K562 (cell line): ENCODE results near the gene TMTC4. TPM values are rescaled to one million over a fixed set of nuclear protein-coding genes. Genes with fewer than 3 reads are reported as not detected.

Experiments used
- ATAC-seq: fragments of 200-7000 bp; cut with Tn5 transposase; 3 replicates; pipeline ENCODE4 v1.9.1; 2020; ENCODE audit warnings: moderate library complexity
- BruUV-seq: library from RNA; stranded (reverse); fragments of 400-500 nt; replicated peaks from 2 replicates; lab custom pipeline; 2021; lab: Mats Ljungman, UMichigan
- CTCF ChIA-PET: fragments of 300-600 bp; formaldehyde crosslinking; extraction: SDS; loops from one replicate; lab custom pipeline; 2021; ENCODE audit warnings: low intra/inter-chr PET ratio; lab: Yijun Ruan, JAX
- POLR2A ChIA-PET: fragments of 300-600, 350-650 bp; sonication (Branson Sonifier 250); formaldehyde crosslinking; extraction: SDS; loops from one replicate; lab custom pipeline; 2021; ENCODE audit warnings: antibody characterized with exemption, inconsistent platforms; lab: Yijun Ruan, JAX
- DNase-seq, 4 experiments: peaks; one replicate each; pipeline versions ENCODE4 v3.0.0 to v3.0.0-alpha.2; 2011 to 2018; ENCODE audit warnings: low spot score in 3 of 4, mixed read lengths in 3 of 4; ENCODE audit errors: extremely low read depth in 1 of 4
- FAIRE-seq: peaks from 2 replicates; lab custom pipeline; 2011; peaks lifted over from hg19 to GRCh38; lab: Jason Lieb, UNC
- H2AFZ ChIP-seq: 2 replicates; pipeline ENCODE4 v1.6.0; 2011; ENCODE audit warnings: low read depth, low read length, control low read depth, inconsistent platforms
- H3K27ac ChIP-seq: fragments of 200-600 bp; 3 replicates; pipeline ENCODE4 v1.8.0; 2011; ENCODE audit warnings: low read depth, mild to moderate bottlenecking, control low read depth, inconsistent platforms, low read length, moderate library complexity, mixed read lengths; ENCODE audit errors: extremely low read depth
- H3K27me3 ChIP-seq, 2 experiments: fragments of 300-600 bp in 1 of 2; 2 replicates in 1 of 2; 3 replicates in 1 of 2; pipeline versions ENCODE4 v1.6.0 to v1.8.0; 2011; ENCODE audit warnings: inconsistent platforms in 2 of 2, low read length in 2 of 2, mild to moderate bottlenecking in 1 of 2, mixed read lengths in 1 of 2, moderate library complexity in 1 of 2; ENCODE audit not compliant: control insufficient read depth in 2 of 2, insufficient read depth in 2 of 2
- H3K36me3 ChIP-seq: fragments of 300-600 bp; 3 replicates; pipeline ENCODE4 v1.8.0; 2011; ENCODE audit warnings: mild to moderate bottlenecking, low read length, inconsistent platforms; ENCODE audit not compliant: control insufficient read depth, insufficient read depth
- H3K4me1 ChIP-seq, 2 experiments: fragments of 200-600 bp in 1 of 2; replicated peaks in 1 of 2; 2 replicates in 1 of 2; 3 replicates in 1 of 2; pipeline versions ENCODE4 v1.5.1 to v1.8.0; 2011; ENCODE audit warnings: inconsistent platforms in 2 of 2, low read length in 2 of 2, mild to moderate bottlenecking in 1 of 2, mixed read lengths in 1 of 2, moderate library complexity in 1 of 2; ENCODE audit not compliant: control insufficient read depth in 2 of 2, insufficient read depth in 2 of 2
- H3K4me2 ChIP-seq: 2 replicates; pipeline ENCODE4 v1.6.1; 2011; ENCODE audit warnings: low read length, control low read depth, inconsistent platforms, mixed read lengths; ENCODE audit not compliant: insufficient read depth
- H3K4me3 ChIP-seq: fragments of 200-600 bp; sonication (generic), shearing (Covaris generic); 2 replicates; pipeline ENCODE4 v1.5.1; 2016; ENCODE audit warnings: control low read depth, inconsistent platforms
- H3K79me2 ChIP-seq: fragments of 200-600 bp; 3 replicates; pipeline ENCODE4 v1.8.0; 2011; ENCODE audit warnings: low read length, inconsistent platforms; ENCODE audit not compliant: control insufficient read depth, insufficient read depth
- H3K9ac ChIP-seq, 2 experiments: 2 replicates each; pipeline versions ENCODE4 v1.6.0 to v1.6.1; 2011; ENCODE audit warnings: low read depth in 2 of 2, low read length in 2 of 2, control low read depth in 1 of 2, inconsistent platforms in 1 of 2, mild to moderate bottlenecking in 1 of 2, mixed read lengths in 1 of 2; ENCODE audit not compliant: insufficient read depth in 1 of 2
- H3K9me1 ChIP-seq: one replicate; pipeline ENCODE4 v1.6.0; 2011; ENCODE audit warnings: inconsistent platforms, mild to moderate bottlenecking, low read length, moderate library complexity; ENCODE audit not compliant: control insufficient read depth, insufficient read depth
- H3K9me3 ChIP-seq: replicated peaks from 2 replicates; pipeline ENCODE4 v1.5.1; 2011; ENCODE audit warnings: low read depth, low read length, inconsistent platforms; ENCODE audit not compliant: control insufficient read depth, insufficient read depth
- H4K20me1 ChIP-seq: replicated peaks from 2 replicates; pipeline ENCODE4 v1.6.1; 2011; ENCODE audit warnings: low read length, inconsistent platforms, mixed read lengths; ENCODE audit not compliant: control insufficient read depth, insufficient read depth
- BRF1 ChIP-seq: IDR thresholded peaks from 3 replicates; pipeline ENCODE4 v1.6.1; 2011; ENCODE audit warnings: borderline replicate concordance, mild to moderate bottlenecking; ENCODE audit not compliant: insufficient read length; ENCODE audit errors: extremely low read depth
- CBX2 ChIP-seq: fragments of 200-600 bp; sonication (generic); IDR thresholded peaks from one replicate; pipeline ENCODE4 v1.6.1; 2012; ENCODE audit warnings: mild to moderate bottlenecking, low read length, inconsistent platforms; ENCODE audit not compliant: insufficient read depth, poor library complexity, severe bottlenecking
- CC2D1A ChIP-seq: fragments of 450-650 bp; IDR thresholded peaks from 2 replicates; pipeline ENCODE4 v1.6.1; 2017; ENCODE audit warnings: mild to moderate bottlenecking
- ELF4 ChIP-seq: fragments of 450-650 bp; formaldehyde crosslinking; IDR thresholded peaks from 2 replicates; pipeline ENCODE4 v1.4.0; 2022; ENCODE audit warnings: missing genetic modification characterization
- EWSR1 ChIP-seq: fragments of 450-650 bp; IDR thresholded peaks from 2 replicates; pipeline ENCODE4 v1.6.1; 2018; ENCODE audit warnings: borderline replicate concordance, mild to moderate bottlenecking, low read depth, moderate library complexity; ENCODE audit not compliant: partially characterized antibody
- ZFP1 ChIP-seq: fragments of 450-650 bp; formaldehyde crosslinking; IDR thresholded peaks from 2 replicates; pipeline ENCODE4 v1.4.0; 2020; ENCODE audit warnings: mild to moderate bottlenecking, mixed read lengths
- ZKSCAN1 ChIP-seq: fragments of 150-350 bp; IDR thresholded peaks from 2 replicates; pipeline ENCODE4 v1.6.1; 2016; ENCODE audit warnings: low read depth, low read length
- ZNF133 ChIP-seq: fragments of 250-450 bp; sonication (Bioruptor Pico); IDR thresholded peaks from 2 replicates; pipeline ENCODE4 v1.4.0; 2020; ENCODE audit warnings: mild to moderate bottlenecking
- ZNF212 ChIP-seq: fragments of 450-650 bp; formaldehyde crosslinking; IDR thresholded peaks from 2 replicates; pipeline ENCODE4 v1.4.0; 2020; ENCODE audit warnings: mild to moderate bottlenecking
- ZNF77 ChIP-seq: fragments of 250-450 bp; sonication (Bioruptor Pico); IDR thresholded peaks from 2 replicates; pipeline ENCODE4 v1.5.0; 2020
- WGBS: fragments of 100-300 bp; shearing (Covaris generic); methylation state at CpG from one replicate; pipeline ENCODE4 v1.1.6; 2016; ENCODE audit warnings: low coverage, mixed read lengths; ENCODE audit not compliant: insufficient coverage; ENCODE audit errors: missing lambda C conversion rate; 5-methylcytosine and 5-hydroxymethylcytosine counted together
- in situ Hi-C: fragments of 300-500 bp; cut with MboI; formaldehyde crosslinking; loops from 4 replicates; pipeline ENCODE4 v1.15.0; 2018; ENCODE audit warnings: inconsistent platforms, mixed read lengths
- intact Hi-C: fragments of 100-400 bp; cut with micrococcal nuclease; formaldehyde crosslinking; loops from 2 replicates; pipeline ENCODE4 v1.14.2; 2022
- polyA plus RNA-seq, 8 experiments: library from polyadenylated mRNA; depleted of rRNA in 4 of 8; stranded (reverse) in 5 of 8; unstranded in 3 of 8; fragments of >200 nt; fragmentation: Nextera tagmentation in 2 of 8; fragmentation: Illumina TruSeq in 1 of 8; extraction: Ambion mirVana in 2 of 8; extraction: Trizol in 1 of 8; gene quantifications; 2 replicates each; pipeline versions ENCODE4 v1.2.1 to v1.2.3, GENCODE V29; 2011 to 2014; ENCODE audit warnings: inconsistent platforms in 1 of 8, missing spikeins in 1 of 8
- total RNA-seq, 7 experiments: library from RNA; depleted of rRNA in 6 of 7; stranded (reverse); fragments of >200 nt in 6 of 7; fragmentation: Illumina TruSeq in 2 of 7; extraction: Trizol in 2 of 7; gene quantifications; 2 replicates each; pipeline versions ENCODE4 v1.2.1 to v1.2.3, GENCODE V29; 2011 to 2021; ENCODE audit warnings: low replicate concordance in 1 of 7
- TF ChIP-seq, protein P1 (sequence below): fragments of 450-650 bp; IDR thresholded peaks from 2 replicates; pipeline ENCODE4 v1.6.1; 2016; ENCODE audit warnings: antibody characterized with exemption
- TF ChIP-seq, protein P2 (sequence below): sonication (generic); formaldehyde crosslinking; IDR thresholded peaks from 2 replicates; pipeline ENCODE4 v1.8.0; 2022; ENCODE audit warnings: mild to moderate bottlenecking, missing genetic modification reagents, borderline replicate concordance

TMTC4 gene
- total and polyA plus RNA-seq, 9 of the 15 experiments (the other 6 are each of a cell fraction or from before 2014, with no cell fraction given): 3.5 to 16.7 (median 11.8) TPM

DNA sequence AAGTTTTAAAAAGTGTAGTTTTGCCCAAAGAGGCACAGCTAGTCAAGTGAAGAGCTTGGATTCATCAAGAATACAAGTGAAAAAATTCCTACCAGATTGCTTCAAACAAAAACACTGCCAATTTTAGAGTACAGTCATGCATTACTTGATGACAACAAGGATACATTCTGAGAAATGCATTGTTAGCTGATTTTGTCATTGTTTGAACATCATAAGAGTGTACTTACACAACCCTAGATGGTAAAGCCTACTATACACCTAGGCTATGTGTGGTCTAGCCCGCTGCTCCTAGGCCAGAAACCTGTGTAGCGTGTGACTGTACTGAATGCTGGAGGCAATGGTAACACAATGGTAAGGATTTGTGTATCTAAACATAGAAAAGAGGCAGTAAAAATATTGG lies 41.1 kb downstream of the TMTC4 start:
- ChIA-PET POLR2A (no interaction called here), CTCF (no interaction called here)
- Histone ChIP-seq H4K20me1 (no peaks in the 10 kb centered on the region), H3K9me3 (no peaks in the 10 kb centered on the region), H3K4me3 (no peak overlapping the region), H3K36me3 (peaks cover 46% of the 10 kb centered on the region; the same call in 1 of the 3 replicates), H3K79me2 (no peaks in the 10 kb centered on the region), H3K4me1 (no peaks in the 10 kb centered on the region), H2AFZ (no peak overlapping the region), H3K9ac (no peak overlapping the region), H3K27me3 (no peaks in the 10 kb centered on the region), H3K9me1 (no peaks in the 10 kb centered on the region), H3K27ac (no peak overlapping the region), H3K4me2 (no peak overlapping the region)
- in situ Hi-C loops: no loop called here
- WGBS: 94% methylated on average over 2 of the region's 2 CpGs
- no peak for ATAC-seq
- FAIRE-seq: no peak
- intact Hi-C loops: no loop called here
- TF ChIP-seq ZFP1 (no peak), BRF1 (no peak), ZNF212 (CRISPR knock-in tag) (no peak), ELF4 (no peak), EWSR1 (no peak), CBX2 (no peak), CC2D1A (no peak), ZNF133 (CRISPR knock-in tag) (no peak), ZNF77 (no peak), ZKSCAN1 (no peak)
- TF ChIP-seq, protein P1, sequence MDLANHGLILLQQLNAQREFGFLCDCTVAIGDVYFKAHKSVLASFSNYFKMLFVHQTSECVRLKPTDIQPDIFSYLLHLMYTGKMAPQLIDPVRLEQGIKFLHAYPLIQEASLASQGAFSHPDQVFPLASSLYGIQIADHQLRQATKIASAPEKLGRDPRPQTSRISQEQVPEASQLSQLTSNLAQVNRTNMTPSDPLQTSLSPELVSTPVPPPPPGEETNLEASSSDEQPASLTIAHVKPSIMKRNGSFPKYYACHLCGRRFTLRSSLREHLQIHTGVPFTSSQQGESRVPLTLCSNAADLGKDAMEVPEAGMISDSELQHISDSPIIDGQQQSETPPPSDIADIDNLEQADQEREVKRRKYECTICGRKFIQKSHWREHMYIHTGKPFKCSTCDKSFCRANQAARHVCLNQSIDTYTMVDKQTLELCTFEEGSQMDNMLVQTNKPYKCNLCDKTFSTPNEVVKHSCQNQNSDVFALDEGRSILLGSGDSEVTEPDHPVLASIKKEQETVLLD: no peak
- TF ChIP-seq, protein P2, sequence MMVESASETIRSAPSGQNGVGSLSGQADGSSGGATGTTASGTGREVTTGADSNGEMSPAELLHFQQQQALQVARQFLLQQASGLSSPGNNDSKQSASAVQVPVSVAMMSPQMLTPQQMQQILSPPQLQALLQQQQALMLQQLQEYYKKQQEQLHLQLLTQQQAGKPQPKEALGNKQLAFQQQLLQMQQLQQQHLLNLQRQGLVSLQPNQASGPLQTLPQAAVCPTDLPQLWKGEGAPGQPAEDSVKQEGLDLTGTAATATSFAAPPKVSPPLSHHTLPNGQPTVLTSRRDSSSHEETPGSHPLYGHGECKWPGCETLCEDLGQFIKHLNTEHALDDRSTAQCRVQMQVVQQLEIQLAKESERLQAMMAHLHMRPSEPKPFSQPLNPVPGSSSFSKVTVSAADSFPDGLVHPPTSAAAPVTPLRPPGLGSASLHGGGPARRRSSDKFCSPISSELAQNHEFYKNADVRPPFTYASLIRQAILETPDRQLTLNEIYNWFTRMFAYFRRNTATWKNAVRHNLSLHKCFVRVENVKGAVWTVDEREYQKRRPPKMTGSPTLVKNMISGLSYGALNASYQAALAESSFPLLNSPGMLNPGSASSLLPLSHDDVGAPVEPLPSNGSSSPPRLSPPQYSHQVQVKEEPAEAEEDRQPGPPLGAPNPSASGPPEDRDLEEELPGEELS (CRISPR knock-in tag): no peak
- no TSS peak for BruUV-seq
- DNase-seq: no peak
